Bronchial epithelial cell (primary cell): Measurements from ENCODE around the gene KRTAP2-4. TPM values are rescaled to one million over a fixed set of nuclear protein-coding genes. Genes with fewer than 3 reads are reported as not detected.
A peak's percentile ranks its signal among the peaks of the same experiment; 100 is the strongest.
"Not testable (repeated sequence)": the region's sequence is repeated elsewhere in the genome, so short reads cannot be mapped to it uniquely, and the experiment has no call there.

Source experiments
- DNase-seq: peaks from one replicate; pipeline ENCODE4 v3.0.0-alpha.2; 2010; ENCODE audit warnings: low read depth
- FAIRE-seq: peaks from 2 replicates; lab custom pipeline; 2011; peaks lifted over from hg19 to GRCh38; lab: Jason Lieb, UNC
- H3K27me3 ChIP-seq: 2 replicates; pipeline ENCODE4 v1.5.1; 2011; ENCODE audit warnings: low read length; ENCODE audit not compliant: control insufficient read depth, insufficient read depth
- H3K36me3 ChIP-seq: 2 replicates; pipeline ENCODE4 v1.5.1; 2011; ENCODE audit warnings: low read length; ENCODE audit not compliant: control insufficient read depth, insufficient read depth
- H3K4me3 ChIP-seq: 2 replicates; pipeline ENCODE4 v1.5.1; 2011; ENCODE audit warnings: mild to moderate bottlenecking, low read depth, low read length, control low read depth
- total RNA-seq: library from RNA; depleted of rRNA; stranded (reverse); fragments of >200 nt; gene quantifications from 2 replicates; pipeline ENCODE4 v1.2.1, GENCODE V29; 2014
- TF ChIP-seq, protein P1 (sequence below): IDR thresholded peaks from 2 replicates; pipeline ENCODE4 v1.5.1; 2011; ENCODE audit warnings: mild to moderate bottlenecking, moderate library complexity, low read length, control low read depth, inconsistent platforms; ENCODE audit not compliant: insufficient read depth, severe bottlenecking

KRTAP2-4 gene
- total RNA-seq, 1 donor from 2014 or later, result not detected

DNA sequence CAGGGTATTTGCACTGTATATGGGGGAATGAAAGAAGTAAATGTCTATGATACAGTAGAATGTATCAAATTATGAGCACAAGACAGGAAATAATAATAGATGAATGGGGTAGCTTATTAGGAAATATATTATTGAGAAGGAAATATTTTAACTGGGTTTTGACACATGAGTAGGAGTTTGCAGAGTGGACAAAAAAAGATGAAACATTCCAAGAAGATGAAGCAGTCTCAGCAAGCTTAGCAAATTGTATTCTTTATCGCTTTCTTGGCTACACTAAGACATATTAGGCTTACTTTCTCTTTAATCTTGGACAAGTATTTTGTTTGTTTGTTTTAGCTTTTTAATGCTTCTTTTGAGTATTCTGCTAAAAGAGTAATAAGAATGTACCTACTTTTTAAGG is 38.2 kb upstream of the KRTAP2-4 start:
- H3K36me3 ChIP-seq, result no peaks in the 10 kb centered on the region
- no peak for FAIRE-seq
- no peak for DNase-seq
- H3K4me3 ChIP-seq, result no peak overlapping the region
- H3K27me3 ChIP-seq, result no peaks in the 10 kb centered on the region
- TF ChIP-seq, protein P1, sequence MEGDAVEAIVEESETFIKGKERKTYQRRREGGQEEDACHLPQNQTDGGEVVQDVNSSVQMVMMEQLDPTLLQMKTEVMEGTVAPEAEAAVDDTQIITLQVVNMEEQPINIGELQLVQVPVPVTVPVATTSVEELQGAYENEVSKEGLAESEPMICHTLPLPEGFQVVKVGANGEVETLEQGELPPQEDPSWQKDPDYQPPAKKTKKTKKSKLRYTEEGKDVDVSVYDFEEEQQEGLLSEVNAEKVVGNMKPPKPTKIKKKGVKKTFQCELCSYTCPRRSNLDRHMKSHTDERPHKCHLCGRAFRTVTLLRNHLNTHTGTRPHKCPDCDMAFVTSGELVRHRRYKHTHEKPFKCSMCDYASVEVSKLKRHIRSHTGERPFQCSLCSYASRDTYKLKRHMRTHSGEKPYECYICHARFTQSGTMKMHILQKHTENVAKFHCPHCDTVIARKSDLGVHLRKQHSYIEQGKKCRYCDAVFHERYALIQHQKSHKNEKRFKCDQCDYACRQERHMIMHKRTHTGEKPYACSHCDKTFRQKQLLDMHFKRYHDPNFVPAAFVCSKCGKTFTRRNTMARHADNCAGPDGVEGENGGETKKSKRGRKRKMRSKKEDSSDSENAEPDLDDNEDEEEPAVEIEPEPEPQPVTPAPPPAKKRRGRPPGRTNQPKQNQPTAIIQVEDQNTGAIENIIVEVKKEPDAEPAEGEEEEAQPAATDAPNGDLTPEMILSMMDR, result no peak

DNA sequence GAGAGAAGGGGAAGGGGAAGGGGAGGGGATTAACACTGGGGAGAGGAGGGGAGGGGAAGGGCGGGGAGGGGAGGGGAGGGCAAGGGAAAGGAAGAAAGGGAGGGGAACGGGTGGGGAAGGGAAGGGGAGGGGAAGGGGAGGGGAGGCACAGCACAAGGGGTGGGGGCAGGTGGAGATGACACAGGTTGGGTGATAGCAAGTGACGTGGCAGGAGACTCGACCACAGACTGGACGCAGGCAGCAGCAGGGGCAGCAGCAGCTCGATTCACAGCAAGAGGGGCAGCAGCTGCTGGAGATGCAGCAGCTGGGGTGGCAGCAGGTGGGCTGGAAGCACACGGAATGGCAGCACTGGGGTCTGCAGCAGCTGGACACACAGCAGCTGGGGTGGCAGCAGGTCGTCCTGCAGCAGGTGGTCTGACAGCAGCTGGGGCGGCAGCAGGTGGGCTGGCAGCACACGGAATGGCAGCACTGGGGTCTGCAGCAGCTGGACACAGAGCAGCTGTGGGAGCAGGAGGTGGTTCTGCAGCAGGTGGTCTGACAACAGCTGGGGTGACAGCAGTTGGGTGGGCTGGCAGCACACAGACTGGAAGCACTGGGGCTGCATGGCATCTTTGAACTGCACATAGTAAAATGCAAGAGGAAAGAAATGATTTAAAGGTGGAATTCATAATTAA is 36.0 kb upstream of the KRTAP2-4 start, which contains the start of gene KRTAP4-16:
Gene KRTAP4-16, minus strand, starts transcription at position 624 of the 674 bp plus-strand sequence. Its CDS starts 0 bp downstream, at position 624.
- H3K27me3 ChIP-seq, result no peaks in the 10 kb centered on the region
- H3K36me3 ChIP-seq, result no peaks in the 10 kb centered on the region
- no peak within 1 kb of the TSS for H3K4me3 ChIP-seq
- FAIRE-seq (no peak), DNase-seq (no peak)
- TF ChIP-seq, protein P1, result no peak

DNA sequence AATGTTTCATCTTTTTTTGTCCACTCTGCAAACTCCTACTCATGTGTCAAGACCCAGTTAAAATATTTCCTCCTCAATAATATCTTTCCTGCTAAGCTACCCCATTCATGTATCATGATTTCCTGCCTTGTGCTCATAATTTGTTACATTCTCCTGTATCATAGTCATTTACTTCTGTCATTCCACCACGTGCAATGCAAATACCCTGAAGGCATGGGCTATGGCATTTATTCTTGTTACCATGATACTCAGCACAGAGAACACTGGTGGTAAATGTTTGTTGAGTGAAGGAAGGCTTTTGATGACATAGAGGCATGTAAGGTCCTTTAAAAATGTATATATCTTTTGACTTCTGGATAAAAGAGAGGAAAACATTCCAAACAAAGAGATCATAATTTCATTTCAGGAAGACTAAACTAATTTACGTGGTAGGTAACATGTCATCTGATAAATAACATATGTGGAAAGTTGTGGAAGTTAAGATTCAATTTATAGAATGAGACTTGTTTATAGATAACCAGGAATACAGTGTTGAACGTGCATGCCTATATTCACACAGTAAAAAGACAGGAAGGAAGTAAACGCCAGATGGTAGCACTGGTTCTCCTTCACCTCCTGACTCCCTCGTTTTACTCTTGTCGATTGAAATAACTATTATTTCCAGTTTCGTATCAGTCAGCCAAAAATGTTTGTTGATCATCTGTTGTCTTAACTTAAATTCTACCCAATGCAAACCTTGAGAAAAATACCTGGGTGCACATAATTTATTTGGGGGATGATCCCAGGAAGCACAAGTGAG is 34.2 kb upstream of the KRTAP2-4 start:
- not testable (repeated sequence) for H3K4me3 ChIP-seq, H3K27me3 ChIP-seq, H3K36me3 ChIP-seq
- DNase-seq (peak; percentile 93), FAIRE-seq (peak; percentile 28)

DNA sequence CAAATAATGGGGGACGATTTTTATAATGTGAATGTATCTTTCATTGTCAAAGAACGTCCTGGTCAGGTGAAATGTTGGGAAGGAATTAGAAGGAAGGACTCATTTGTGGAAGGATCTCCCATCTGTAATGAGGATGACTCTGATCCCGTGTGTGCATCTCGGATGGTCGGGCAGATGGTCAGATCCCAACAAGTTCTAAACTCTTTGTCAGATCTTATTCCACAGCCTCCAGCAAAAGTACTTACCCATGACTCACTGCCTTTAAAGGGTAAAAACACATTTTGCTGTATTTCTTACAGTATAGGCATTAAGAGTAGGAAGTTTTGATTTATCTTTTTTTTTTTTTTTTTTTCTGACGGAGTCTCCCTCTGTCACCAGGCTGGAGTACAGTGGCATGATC is 32.8 kb upstream of the KRTAP2-4 start:
- FAIRE-seq (no peak), DNase-seq (peak; percentile 78)
- Histone ChIP-seq H3K4me3 (no peak overlapping the region), H3K27me3 (no peaks in the 10 kb centered on the region), H3K36me3 (no peaks in the 10 kb centered on the region)
- TF ChIP-seq, protein P1, result no peak

DNA sequence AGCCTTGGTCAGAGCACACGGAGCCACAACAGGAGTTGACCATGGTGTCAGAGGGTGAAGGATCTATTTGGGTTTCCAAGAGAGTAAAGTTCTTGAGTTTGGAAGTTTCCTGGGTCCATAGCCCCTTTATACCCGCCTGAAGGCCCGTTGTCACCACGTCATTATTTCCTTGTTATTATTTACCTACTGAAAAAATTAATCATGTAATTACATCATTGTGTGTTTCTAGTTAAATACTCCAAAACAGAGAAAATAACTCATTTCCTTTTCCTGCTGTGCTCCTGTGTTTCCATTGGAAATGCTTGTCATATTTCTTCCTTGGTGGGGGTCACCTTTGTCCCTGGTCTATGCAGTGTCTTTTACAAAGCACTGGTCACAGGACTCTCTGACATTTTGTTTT is 32.4 kb upstream of the KRTAP2-4 start, which contains the start of gene KRTAP4-8:
Gene KRTAP4-8, minus strand, starts transcription at position 101 of the 400 bp plus-strand sequence. Its CDS starts 58 bp downstream, at position 43.
- H3K4me3 ChIP-seq, result no peak within 1 kb of the TSS
- TF ChIP-seq, protein P1, result no peak

DNA sequence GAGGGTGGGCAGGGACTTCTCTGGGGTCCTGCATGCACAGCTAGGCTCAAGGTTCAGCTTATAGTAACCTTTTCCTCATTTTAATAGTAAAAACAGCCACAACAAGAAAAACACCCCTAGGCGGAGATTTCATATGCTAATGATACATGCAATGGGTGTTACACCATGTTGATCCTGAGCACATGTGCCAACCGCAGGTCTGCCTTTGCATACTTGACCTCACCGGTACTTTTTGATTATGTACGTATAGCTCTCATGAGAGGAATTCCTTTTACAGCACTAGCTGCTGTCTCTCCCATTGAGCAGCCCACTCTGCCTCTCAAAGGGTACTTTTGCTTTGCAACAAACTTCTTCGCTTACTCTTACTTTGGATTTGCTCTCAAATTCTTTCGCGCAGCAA is 30.4 kb upstream of the KRTAP2-4 start:
- FAIRE-seq (no peak), DNase-seq (peak; percentile 7)
- H3K36me3 ChIP-seq, result no peaks in the 10 kb centered on the region
- TF ChIP-seq, protein P1, result no peak
- no peaks in the 10 kb centered on the region for H3K27me3 ChIP-seq
- H3K4me3 ChIP-seq, result no peak overlapping the region

More for the DNA sequence above, 32.4 kb upstream of the KRTAP2-4 start, which contains the start of gene KRTAP4-8:
- Histone ChIP-seq H3K36me3 (no peaks in the 10 kb centered on the region), H3K27me3 (no peaks in the 10 kb centered on the region)
- DNase-seq, result no peak
- no peak for FAIRE-seq

DNA sequence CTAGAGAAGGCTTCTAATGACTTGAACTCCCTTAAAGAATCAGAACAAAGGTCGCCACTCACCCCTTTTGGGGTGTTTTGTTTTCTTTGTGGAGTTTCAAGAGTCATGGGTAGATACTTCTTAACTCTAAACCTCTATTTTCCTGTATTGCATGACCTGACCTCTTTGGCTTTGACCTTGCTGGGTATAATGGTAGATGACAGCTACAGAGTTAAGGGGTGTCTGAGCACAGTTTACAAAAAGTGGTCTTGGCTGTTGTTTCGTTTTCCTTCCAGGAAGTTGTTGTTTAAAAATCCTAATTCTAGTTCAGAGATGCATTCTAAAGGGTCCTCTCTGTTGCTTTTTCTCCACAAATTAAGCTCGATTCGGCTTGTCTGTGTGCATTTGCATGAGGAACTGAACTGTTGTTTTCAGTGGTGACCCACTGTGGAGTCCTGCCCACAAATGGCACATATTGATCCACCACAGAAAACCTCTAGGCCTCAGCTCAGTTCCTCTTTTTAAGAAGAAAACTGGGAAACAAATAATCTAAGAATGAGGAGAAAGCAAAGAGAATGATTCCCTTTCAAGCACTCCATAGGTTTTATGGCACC is 23.2 kb upstream of the KRTAP2-4 start:
- H3K27me3 ChIP-seq, DNase-seq, H3K4me3 ChIP-seq, FAIRE-seq, H3K36me3 ChIP-seq: not testable (repeated sequence)

DNA sequence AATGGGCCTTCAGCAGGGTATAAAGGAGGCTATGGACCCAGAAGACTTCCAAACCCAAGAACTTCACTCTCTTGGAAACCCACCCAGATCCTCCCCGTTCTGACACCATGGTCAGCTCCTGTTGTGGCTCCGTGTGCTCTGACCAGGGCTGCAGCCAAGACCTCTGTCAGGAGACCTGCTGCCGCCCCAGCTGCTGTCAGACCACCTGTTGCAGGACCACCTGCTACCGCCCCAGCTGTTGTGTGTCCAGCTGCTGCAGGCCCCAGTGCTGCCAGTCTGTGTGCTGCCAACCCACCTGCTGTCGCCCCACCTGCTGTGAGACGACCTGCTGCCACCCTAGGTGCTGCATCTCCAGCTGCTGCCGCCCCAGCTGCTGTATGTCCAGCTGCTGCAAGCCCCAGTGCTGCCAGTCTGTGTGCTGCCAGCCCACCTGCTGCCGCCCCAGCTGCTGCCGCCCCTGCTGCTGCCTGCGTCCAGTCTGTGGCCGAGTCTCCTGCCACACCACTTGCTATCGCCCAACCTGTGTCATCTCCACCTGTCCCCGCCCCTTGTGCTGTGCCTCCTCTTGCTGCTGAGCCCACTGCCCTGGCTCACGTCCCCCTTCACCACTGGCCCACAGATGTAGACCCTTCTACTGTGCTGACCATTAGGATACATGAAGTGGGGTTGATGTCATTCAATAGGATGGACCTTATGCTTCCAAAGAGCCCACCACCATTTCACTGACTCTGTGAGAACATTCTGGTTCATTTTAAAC is 18.6 kb upstream of the KRTAP2-4 start, which contains the start of gene KRTAP4-7:
Gene KRTAP4-7, plus strand, starts transcription at position 51 of the 757 bp plus-strand sequence. Its CDS starts 57 bp downstream, at position 108.
- not testable (repeated sequence) for H3K4me3 ChIP-seq, H3K36me3 ChIP-seq, DNase-seq, FAIRE-seq, H3K27me3 ChIP-seq
